Transverse colon (tissue), 4 donors: ENCODE measurements around the gene TTYH2.

Experiments used
- POLR2AphosphoS5 ChIP-seq, 3 donors: sonication (generic); formaldehyde crosslinking; IDR thresholded peaks; one replicate each; pipeline ENCODE4 v1.6.1; 2016; ENCODE audit warnings: antibody characterized with exemption in 3 of 3
- TF ChIP-seq, protein P1 (sequence below), 5 experiments: fragments of 200-600 bp in 3 of 5; fragments of 450-650 bp in 2 of 5; sonication (generic) in 3 of 5; IDR thresholded peaks; 1 replicate in 2 of 5; 2 replicates in 3 of 5; pipeline ENCODE4 v1.5.1; 2016 to 2017; ENCODE audit warnings: antibody characterized with exemption in 5 of 5, inconsistent platforms in 3 of 5, mild to moderate bottlenecking in 2 of 5, moderate library complexity in 1 of 5

DNA sequence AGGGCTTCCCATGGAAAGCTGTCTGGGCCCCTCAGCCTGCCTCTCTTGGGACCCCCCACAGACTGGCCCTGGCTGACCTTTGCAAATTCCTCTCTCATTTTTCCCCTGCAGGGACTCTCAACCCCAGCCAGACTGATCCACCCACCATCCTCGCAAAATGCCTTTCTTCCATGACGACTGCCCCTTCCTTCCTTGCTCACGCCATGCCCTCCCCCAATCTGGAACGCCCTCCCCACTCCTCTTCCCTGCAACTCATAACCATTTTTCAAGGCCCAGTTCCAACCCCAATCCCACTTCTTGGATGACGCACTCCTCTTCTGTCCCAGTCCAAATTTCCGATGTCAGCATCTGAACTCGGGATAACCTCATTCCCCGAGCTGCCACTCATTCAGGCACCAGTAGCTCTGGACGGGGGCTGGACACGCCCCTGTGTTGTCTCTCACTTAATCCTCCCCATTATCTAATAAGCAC, 59.4 kb downstream of the TTYH2 start:
- TF ChIP-seq POLR2AphosphoS5 (IDR thresholded peaks at IDR 0.05) = no peak
- TF ChIP-seq, protein P1, sequence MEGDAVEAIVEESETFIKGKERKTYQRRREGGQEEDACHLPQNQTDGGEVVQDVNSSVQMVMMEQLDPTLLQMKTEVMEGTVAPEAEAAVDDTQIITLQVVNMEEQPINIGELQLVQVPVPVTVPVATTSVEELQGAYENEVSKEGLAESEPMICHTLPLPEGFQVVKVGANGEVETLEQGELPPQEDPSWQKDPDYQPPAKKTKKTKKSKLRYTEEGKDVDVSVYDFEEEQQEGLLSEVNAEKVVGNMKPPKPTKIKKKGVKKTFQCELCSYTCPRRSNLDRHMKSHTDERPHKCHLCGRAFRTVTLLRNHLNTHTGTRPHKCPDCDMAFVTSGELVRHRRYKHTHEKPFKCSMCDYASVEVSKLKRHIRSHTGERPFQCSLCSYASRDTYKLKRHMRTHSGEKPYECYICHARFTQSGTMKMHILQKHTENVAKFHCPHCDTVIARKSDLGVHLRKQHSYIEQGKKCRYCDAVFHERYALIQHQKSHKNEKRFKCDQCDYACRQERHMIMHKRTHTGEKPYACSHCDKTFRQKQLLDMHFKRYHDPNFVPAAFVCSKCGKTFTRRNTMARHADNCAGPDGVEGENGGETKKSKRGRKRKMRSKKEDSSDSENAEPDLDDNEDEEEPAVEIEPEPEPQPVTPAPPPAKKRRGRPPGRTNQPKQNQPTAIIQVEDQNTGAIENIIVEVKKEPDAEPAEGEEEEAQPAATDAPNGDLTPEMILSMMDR (IDR thresholded peaks at IDR 0.05) = no peak
